MM.1S (cell line): ENCODE data around the gene MEGF9.

ENCODE experiments used
- EZH2 ChIP-seq: fragments of 300-600 bp; sonication (generic); optimal IDR thresholded peaks from 2 replicates; pipeline ENCODE3; 2017; ENCODE audit warnings: low read depth, mild to moderate bottlenecking, antibody characterized with exemption, low read length, mixed read lengths
- EZH2phosphoT487 ChIP-seq: fragments of 300-600 bp; sonication (generic); IDR thresholded peaks from 2 replicates; pipeline ENCODE4 v1.6.1; 2018; ENCODE audit warnings: antibody characterized with exemption, low read length
- TF ChIP-seq, protein P1 (sequence below): fragments of 300-600 bp; sonication (generic); IDR thresholded peaks from 2 replicates; pipeline ENCODE4 v1.5.1; 2016; ENCODE audit warnings: antibody characterized with exemption, low read length, mixed read lengths

DNA sequence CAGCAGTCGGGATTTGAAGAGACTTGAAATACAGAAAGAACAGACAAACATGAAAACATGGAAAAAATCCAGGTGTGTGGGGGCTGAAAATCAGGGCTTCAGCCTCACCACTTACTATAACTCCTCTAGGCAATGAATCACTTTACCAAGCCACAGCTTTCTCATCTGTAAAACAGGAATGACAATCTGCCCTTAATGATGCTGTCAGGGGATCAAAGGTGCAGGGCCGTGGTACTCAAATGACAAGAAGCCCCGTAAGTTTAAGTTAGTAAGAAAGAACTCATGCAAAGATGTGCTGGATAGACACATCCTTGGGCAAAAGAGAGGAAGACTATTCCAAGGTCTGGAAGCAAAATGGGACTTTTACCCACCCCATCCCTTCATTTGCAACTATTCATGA is 44.3 kb upstream of the MEGF9 start:
- TF ChIP-seq, protein P1, sequence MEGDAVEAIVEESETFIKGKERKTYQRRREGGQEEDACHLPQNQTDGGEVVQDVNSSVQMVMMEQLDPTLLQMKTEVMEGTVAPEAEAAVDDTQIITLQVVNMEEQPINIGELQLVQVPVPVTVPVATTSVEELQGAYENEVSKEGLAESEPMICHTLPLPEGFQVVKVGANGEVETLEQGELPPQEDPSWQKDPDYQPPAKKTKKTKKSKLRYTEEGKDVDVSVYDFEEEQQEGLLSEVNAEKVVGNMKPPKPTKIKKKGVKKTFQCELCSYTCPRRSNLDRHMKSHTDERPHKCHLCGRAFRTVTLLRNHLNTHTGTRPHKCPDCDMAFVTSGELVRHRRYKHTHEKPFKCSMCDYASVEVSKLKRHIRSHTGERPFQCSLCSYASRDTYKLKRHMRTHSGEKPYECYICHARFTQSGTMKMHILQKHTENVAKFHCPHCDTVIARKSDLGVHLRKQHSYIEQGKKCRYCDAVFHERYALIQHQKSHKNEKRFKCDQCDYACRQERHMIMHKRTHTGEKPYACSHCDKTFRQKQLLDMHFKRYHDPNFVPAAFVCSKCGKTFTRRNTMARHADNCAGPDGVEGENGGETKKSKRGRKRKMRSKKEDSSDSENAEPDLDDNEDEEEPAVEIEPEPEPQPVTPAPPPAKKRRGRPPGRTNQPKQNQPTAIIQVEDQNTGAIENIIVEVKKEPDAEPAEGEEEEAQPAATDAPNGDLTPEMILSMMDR, result no peak
- TF ChIP-seq EZH2 (no peak), EZH2phosphoT487 (no peak)
